ENCODE measurements around the gene SIMC1. TPM values are rescaled to one million over a fixed set of nuclear protein-coding genes. Genes with fewer than 3 reads are reported as not detected.
"Not testable (repeated sequence)": the region's sequence is repeated elsewhere in the genome, so short reads cannot be mapped to it uniquely, and the experiment has no call there.

Gene SIMC1
- polyA plus RNA-seq, 1 of the 3 experiments (the other 2 are of a cell fraction): 12.4 TPM

DNA sequence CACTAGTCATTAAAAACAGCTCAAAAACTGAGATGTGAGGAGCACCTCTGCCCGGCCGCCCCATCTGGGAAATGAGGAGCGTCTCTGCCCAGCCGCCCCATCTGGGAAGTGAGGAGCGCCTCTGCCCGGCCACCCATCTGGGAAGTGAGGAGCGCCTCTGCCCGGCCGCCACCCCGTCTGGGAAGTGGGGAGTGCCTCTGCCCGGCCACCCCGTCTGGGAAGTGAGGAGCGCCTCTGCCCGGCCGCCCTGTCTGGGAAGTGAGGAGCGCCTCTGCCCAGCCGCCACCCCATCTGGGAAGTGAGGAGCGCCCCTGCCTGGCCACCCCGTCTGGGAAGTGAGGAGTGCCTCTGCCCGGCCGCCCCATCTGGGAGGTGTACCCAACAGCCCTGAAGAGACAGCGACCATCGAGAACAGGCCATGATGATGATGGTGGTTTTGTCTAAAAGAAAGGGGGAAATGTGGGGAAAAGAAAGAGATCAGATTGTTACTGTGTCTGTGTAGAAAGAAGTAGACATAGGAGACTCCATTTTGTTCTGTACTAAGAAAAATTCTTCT lies 23.7 kb upstream of the SIMC1 start:
- H2AFZ ChIP-seq (ENCODE audit: low read depth); H3K4me3 ChIP-seq (ENCODE audit: low read depth in 2 of 2, low read length in 1 of 2); H3K9me3 ChIP-seq; H3K79me2 ChIP-seq (ENCODE audit: insufficient read depth); H3K4me1 ChIP-seq (ENCODE audit: control insufficient read depth in 1 of 2, insufficient read depth in 2 of 2, low read depth in 1 of 2, low read length in 1 of 2); H4K20me1 ChIP-seq (ENCODE audit: insufficient read depth); H3K9me2 ChIP-seq; H3K9ac ChIP-seq; H3K27me3 ChIP-seq (ENCODE audit: insufficient read depth); DNase-seq; H3F3A ChIP-seq (replicated peaks; ENCODE audit: insufficient read depth); H3K36me3 ChIP-seq (replicated peaks in 1 of 2; ENCODE audit: control insufficient read depth in 1 of 2, insufficient read depth in 2 of 2, low read length in 1 of 2); POLR2A ChIA-PET; CTCF ChIA-PET; H3K27ac ChIP-seq (ENCODE audit: low read depth in 2 of 2, low read length in 1 of 2); H3K4me2 ChIP-seq: not testable (repeated sequence)
- 63% methylated on average over 7 of the region's 23 CpGs for WGBS (ENCODE audit: low lambda C conversion rate)

DNA sequence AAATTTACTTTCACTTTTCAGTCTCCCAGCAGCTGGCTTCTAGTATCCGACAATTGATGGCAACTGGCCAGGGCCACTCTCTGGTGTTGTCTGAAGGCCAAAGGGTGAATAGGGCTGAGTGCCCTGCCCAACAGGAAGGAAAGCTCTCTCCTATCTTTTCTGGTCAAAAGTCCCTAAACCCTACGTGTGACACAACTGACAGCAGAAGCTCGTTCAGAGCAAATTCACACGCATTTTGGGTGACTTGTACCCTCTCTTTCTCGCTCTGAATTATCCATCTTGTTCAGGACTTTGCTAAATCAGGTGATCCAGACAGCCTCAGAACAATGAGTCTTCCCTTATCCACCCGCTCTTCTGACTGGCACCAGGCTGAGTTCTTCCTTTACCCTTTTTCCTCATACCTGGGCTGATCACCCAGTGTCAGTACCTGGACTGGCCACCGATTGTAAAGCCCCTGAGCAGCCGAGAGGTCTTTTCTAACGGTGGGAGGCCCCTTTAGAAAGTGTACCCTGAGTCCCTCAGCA lies 21.8 kb upstream of the SIMC1 start:
- H3K9me3 ChIP-seq; H3K4me3 ChIP-seq (ENCODE audit: low read depth in 2 of 2, low read length in 1 of 2); H3K27ac ChIP-seq (ENCODE audit: low read depth in 2 of 2, low read length in 1 of 2); H3K9ac ChIP-seq; H3K9me2 ChIP-seq; H3K4me2 ChIP-seq; H3K27me3 ChIP-seq (ENCODE audit: insufficient read depth); H4K20me1 ChIP-seq (ENCODE audit: insufficient read depth); H2AFZ ChIP-seq (ENCODE audit: low read depth); H3K36me3 ChIP-seq (replicated peaks in 1 of 2; ENCODE audit: control insufficient read depth in 1 of 2, insufficient read depth in 2 of 2, low read length in 1 of 2); CTCF ChIA-PET; H3F3A ChIP-seq (replicated peaks; ENCODE audit: insufficient read depth); H3K4me1 ChIP-seq (ENCODE audit: control insufficient read depth in 1 of 2, insufficient read depth in 2 of 2, low read depth in 1 of 2, low read length in 1 of 2); H3K79me2 ChIP-seq (ENCODE audit: insufficient read depth); POLR2A ChIA-PET; DNase-seq: not testable (repeated sequence)
- WGBS (ENCODE audit: low lambda C conversion rate): 59% methylated on average over 8 of the region's 9 CpGs

DNA sequence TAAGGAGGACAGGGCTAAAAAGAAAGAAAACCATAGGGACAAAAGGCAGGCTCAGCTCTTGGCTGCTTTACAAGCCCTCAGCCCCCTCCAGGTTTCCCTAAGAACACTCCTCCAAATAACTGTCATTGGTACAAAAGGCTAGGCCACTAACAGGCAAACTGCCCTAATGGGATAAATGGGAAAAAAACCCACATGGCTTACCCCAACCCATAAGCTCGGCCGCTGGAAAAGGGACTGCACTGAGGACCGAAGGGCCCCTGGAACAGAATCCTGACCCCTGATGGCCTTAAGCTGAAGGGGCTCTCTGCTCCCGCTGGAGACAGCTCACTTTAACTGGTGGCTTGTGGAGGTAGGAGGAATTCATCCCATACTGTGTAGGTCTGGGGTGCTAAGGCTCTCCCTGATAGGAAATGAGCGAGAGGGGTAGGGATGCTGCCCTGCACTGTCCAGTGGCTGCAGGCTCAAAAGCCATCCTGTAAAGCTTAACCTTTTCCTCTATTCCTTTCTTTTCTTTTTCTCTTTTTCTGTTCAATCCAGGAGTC lies 21.0 kb upstream of the SIMC1 start:
- H3K27me3 ChIP-seq (ENCODE audit: insufficient read depth); H3K9me2 ChIP-seq; H3K36me3 ChIP-seq (replicated peaks in 1 of 2; ENCODE audit: control insufficient read depth in 1 of 2, insufficient read depth in 2 of 2, low read length in 1 of 2); H3F3A ChIP-seq (replicated peaks; ENCODE audit: insufficient read depth); H3K4me1 ChIP-seq (ENCODE audit: control insufficient read depth in 1 of 2, insufficient read depth in 2 of 2, low read depth in 1 of 2, low read length in 1 of 2); H2AFZ ChIP-seq (ENCODE audit: low read depth); DNase-seq; H3K79me2 ChIP-seq (ENCODE audit: insufficient read depth); H3K9me3 ChIP-seq; CTCF ChIA-PET; H3K27ac ChIP-seq (ENCODE audit: low read depth in 2 of 2, low read length in 1 of 2); H4K20me1 ChIP-seq (ENCODE audit: insufficient read depth); H3K4me2 ChIP-seq; POLR2A ChIA-PET; H3K4me3 ChIP-seq (ENCODE audit: low read depth in 2 of 2, low read length in 1 of 2); H3K9ac ChIP-seq: not testable (repeated sequence)
- 89% methylated on average over 4 of the region's 5 CpGs for whole genome bisulfite sequencing (ENCODE audit: low lambda C conversion rate)

DNA sequence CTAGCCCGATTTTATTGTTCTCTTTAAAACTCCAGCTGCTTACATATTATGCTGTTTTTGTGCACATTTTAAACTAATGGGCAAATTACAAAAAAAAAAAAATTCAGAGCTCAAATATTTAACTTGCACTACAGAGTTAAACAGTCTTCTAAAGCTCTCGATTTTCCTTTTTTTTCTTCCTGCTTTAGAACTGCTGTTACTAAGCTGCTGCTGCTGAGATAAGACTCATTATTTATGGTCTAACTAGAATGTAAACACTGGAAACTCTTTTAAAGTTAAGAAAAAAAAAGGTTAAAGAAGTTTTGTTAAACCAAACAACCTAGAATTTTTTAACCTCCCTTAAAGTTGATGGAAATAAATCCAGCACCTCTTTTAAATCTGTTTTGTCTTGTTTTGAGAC lies 20.5 kb upstream of the SIMC1 start:
- H3K27ac ChIP-seq (ENCODE audit: low read depth in 2 of 2, low read length in 1 of 2); H3F3A ChIP-seq (replicated peaks; ENCODE audit: insufficient read depth); H3K36me3 ChIP-seq (replicated peaks in 1 of 2; ENCODE audit: control insufficient read depth in 1 of 2, insufficient read depth in 2 of 2, low read length in 1 of 2); H3K4me3 ChIP-seq (ENCODE audit: low read depth in 2 of 2, low read length in 1 of 2); H3K9me3 ChIP-seq; POLR2A ChIA-PET; DNase-seq; H3K9me2 ChIP-seq; H3K27me3 ChIP-seq (ENCODE audit: insufficient read depth); H3K9ac ChIP-seq; H3K4me2 ChIP-seq; CTCF ChIA-PET; H4K20me1 ChIP-seq (ENCODE audit: insufficient read depth); H2AFZ ChIP-seq (ENCODE audit: low read depth); H3K4me1 ChIP-seq (ENCODE audit: control insufficient read depth in 1 of 2, insufficient read depth in 2 of 2, low read depth in 1 of 2, low read length in 1 of 2); H3K79me2 ChIP-seq (ENCODE audit: insufficient read depth): not testable (repeated sequence)
- WGBS (ENCODE audit: low lambda C conversion rate): 25% methylated on average over 2 of the region's 2 CpGs

DNA sequence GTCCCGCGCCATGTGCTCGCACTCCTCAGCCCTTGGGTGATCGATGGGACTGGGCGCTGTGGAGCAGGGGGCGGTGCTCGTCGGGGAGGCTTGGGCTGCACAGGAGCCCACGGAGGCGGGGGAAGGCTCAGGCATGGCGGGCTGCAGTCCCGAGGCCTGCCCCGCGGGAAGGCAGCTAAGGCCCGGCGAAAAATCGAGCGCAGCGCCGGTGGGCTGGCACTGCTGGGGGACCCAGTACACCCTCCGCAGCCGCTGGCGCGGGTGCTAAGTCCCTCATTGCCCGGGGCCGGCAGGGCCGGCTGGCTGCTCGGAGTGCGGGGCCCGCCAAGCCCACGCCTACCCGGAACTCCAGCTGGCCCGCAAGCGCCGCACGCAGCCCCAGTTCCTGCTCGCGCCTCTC lies 16.2 kb upstream of the SIMC1 start:
- H3F3A ChIP-seq (replicated peaks; ENCODE audit: insufficient read depth); H3K9me3 ChIP-seq; H3K4me2 ChIP-seq; H3K27me3 ChIP-seq (ENCODE audit: insufficient read depth); H3K9me2 ChIP-seq; H2AFZ ChIP-seq (ENCODE audit: low read depth); H3K4me1 ChIP-seq (ENCODE audit: control insufficient read depth in 1 of 2, insufficient read depth in 2 of 2, low read depth in 1 of 2, low read length in 1 of 2); CTCF ChIA-PET; H3K79me2 ChIP-seq (ENCODE audit: insufficient read depth); H3K27ac ChIP-seq (ENCODE audit: low read depth in 2 of 2, low read length in 1 of 2); H3K36me3 ChIP-seq (replicated peaks in 1 of 2; ENCODE audit: control insufficient read depth in 1 of 2, insufficient read depth in 2 of 2, low read length in 1 of 2); H3K4me3 ChIP-seq (ENCODE audit: low read depth in 2 of 2, low read length in 1 of 2); H4K20me1 ChIP-seq (ENCODE audit: insufficient read depth); H3K9ac ChIP-seq; DNase-seq; POLR2A ChIA-PET: not testable (repeated sequence)
- 73% methylated on average over 3 of the region's 38 CpGs for WGBS (ENCODE audit: low lambda C conversion rate)

DNA sequence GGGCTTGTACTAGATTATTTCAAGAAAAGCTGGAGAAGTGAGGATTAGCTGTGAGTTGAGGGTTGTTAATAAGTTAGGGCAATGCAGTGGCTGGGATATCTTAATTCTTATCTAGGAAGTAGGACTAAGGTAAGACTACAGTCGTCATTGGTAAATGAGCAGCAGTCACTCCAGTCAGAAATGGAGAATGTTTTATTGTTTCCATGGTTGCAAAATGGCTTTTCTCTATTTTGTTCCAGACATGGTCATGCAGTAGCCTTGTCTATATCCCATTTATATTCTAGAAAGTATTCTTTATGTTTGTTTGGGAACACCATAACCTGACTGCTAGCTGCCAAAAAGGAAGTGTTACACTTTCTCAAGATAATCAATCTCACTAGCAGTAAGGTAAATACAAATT lies 9.9 kb upstream of the SIMC1 start:
- WGBS (ENCODE audit: low lambda C conversion rate): no CpG with 5 or more reads among the region's 1 CpG
- H3K4me3 ChIP-seq (ENCODE audit: low read depth in 2 of 2, low read length in 1 of 2); H2AFZ ChIP-seq (ENCODE audit: low read depth); H3K4me2 ChIP-seq; H3K4me1 ChIP-seq (ENCODE audit: control insufficient read depth in 1 of 2, insufficient read depth in 2 of 2, low read depth in 1 of 2, low read length in 1 of 2); H3K9me2 ChIP-seq; H3K36me3 ChIP-seq (replicated peaks in 1 of 2; ENCODE audit: control insufficient read depth in 1 of 2, insufficient read depth in 2 of 2, low read length in 1 of 2); H3K27me3 ChIP-seq (ENCODE audit: insufficient read depth); DNase-seq; H3K27ac ChIP-seq (ENCODE audit: low read depth in 2 of 2, low read length in 1 of 2); H4K20me1 ChIP-seq (ENCODE audit: insufficient read depth); H3K9me3 ChIP-seq; H3K79me2 ChIP-seq (ENCODE audit: insufficient read depth); H3F3A ChIP-seq (replicated peaks; ENCODE audit: insufficient read depth); H3K9ac ChIP-seq; POLR2A ChIA-PET: not testable (repeated sequence)
- CTCF ChIA-PET: interaction anchor here (0.6 kb wide), 2 partner anchors 455 to 499 kb away, joined by 3 read pairs; no protein-coding TSS in a partner anchor

Measured in SK-N-SH (cell line).